ENCODE results near the gene TSR3. TPM values are rescaled to one million over a fixed set of nuclear protein-coding genes. Genes with fewer than 3 reads are reported as not detected.

The TSR3 gene
- total and polyA plus RNA-seq, 2 donors from 2014 or later: 44.8 to 95.4 TPM

DNA sequence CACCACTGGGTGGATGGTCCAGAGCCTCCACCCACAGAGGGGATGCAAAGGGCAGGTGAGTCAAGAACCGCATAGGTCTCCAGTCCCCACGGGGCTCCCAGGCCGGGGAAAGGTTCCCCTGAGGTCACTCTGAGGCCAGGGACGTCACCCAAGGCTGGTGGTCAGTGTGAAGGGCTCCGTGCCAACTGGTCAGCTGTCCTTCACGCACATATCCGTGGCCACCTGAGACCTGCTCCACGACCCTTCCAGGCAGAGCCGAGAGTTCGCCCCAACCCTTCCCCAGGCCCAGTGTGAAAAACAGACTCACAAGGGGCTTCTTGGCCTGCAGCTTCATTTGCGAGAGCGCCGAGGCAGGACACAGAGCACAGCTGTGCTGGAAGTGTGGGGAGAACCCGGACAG, 2.8 kb downstream of the TSR3 start:
- intact Hi-C loops (cut with DNase I): no loop called here
- Histone ChIP-seq H3K27me3 (ENCODE audit: control insufficient read depth, insufficient read depth, low read length) (no peaks in the 10 kb centered on the region), H3K4me1 (ENCODE audit: control insufficient read depth in 2 of 3, insufficient read depth in 2 of 3, low read depth in 1 of 3, low read length in 3 of 3) (peaks cover 0 to 17% (median 2%) of the 10 kb centered on the region in 3 donors), H3K9ac (ENCODE audit: low read length in 3 of 3) (no peak overlapping the region), H3K27ac (ENCODE audit: low read depth in 2 of 2, low read length in 2 of 2) (no peak overlapping the region), H3K36me3 (ENCODE audit: control insufficient read depth in 2 of 3, insufficient read depth in 3 of 3, low read length in 3 of 3) (peaks cover 0 to 8% (median 2%) of the 10 kb centered on the region in 3 donors), H3K9me3 (ENCODE audit: control insufficient read depth in 2 of 3, insufficient read depth in 1 of 3, low read length in 3 of 3) (no peaks in the 10 kb centered on the region), H3K4me3 (ENCODE audit: low read length in 3 of 3) (no peak overlapping the region)
- FAIRE-seq (no peak), DNase-seq (no peak)
- TF ChIP-seq, protein P1, sequence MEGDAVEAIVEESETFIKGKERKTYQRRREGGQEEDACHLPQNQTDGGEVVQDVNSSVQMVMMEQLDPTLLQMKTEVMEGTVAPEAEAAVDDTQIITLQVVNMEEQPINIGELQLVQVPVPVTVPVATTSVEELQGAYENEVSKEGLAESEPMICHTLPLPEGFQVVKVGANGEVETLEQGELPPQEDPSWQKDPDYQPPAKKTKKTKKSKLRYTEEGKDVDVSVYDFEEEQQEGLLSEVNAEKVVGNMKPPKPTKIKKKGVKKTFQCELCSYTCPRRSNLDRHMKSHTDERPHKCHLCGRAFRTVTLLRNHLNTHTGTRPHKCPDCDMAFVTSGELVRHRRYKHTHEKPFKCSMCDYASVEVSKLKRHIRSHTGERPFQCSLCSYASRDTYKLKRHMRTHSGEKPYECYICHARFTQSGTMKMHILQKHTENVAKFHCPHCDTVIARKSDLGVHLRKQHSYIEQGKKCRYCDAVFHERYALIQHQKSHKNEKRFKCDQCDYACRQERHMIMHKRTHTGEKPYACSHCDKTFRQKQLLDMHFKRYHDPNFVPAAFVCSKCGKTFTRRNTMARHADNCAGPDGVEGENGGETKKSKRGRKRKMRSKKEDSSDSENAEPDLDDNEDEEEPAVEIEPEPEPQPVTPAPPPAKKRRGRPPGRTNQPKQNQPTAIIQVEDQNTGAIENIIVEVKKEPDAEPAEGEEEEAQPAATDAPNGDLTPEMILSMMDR (IDR thresholded peaks at IDR 0.05; ENCODE audit: borderline replicate concordance, extremely low read depth, insufficient read depth): no peak

DNA sequence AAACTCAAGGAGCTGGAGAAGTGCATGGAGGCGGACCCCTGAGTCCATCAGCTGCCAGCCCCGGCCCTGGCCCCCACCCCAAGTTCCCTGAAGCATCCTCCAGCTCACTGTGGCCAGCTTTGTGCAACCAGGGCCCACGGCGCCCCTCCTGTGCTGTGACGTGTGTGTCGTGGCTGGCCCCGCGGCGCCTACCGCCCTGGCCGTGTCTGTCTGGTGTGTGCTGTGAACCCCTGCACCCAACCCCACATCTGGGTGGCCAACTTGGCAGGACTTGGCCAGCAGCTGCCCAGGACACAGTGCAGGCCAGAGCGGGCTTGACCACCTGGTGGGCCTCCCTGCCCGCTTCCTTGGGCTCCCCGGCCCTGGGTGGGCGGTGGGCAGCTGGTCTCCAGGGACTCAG, 3.2 kb downstream of the TSR3 start:
- H3K4me1 ChIP-seq (ENCODE audit: control insufficient read depth in 2 of 3, insufficient read depth in 2 of 3, low read depth in 1 of 3, low read length in 3 of 3): peaks cover 0 to 19% (median 2%) of the 10 kb centered on the region in 3 donors
- intact Hi-C loops (cut with DNase I): no loop called here
- H3K27me3 ChIP-seq (ENCODE audit: control insufficient read depth, insufficient read depth, low read length): no peaks in the 10 kb centered on the region
- no peak overlapping the region for H3K4me3 ChIP-seq (ENCODE audit: low read length in 3 of 3)
- TF ChIP-seq, protein P1 (IDR thresholded peaks at IDR 0.05; ENCODE audit: borderline replicate concordance, extremely low read depth, insufficient read depth): no peak
- H3K9me3 ChIP-seq (ENCODE audit: control insufficient read depth in 2 of 3, insufficient read depth in 1 of 3, low read length in 3 of 3): no peaks in the 10 kb centered on the region
- FAIRE-seq (no peak), DNase-seq (no peak)
- no peak overlapping the region for H3K27ac ChIP-seq (ENCODE audit: low read depth in 2 of 2, low read length in 2 of 2)
- no peak overlapping the region for H3K9ac ChIP-seq (ENCODE audit: low read length in 3 of 3)
- peaks cover 0 to 8% (median 2%) of the 10 kb centered on the region in 3 donors for H3K36me3 ChIP-seq (ENCODE audit: control insufficient read depth in 2 of 3, insufficient read depth in 3 of 3, low read length in 3 of 3)

DNA sequence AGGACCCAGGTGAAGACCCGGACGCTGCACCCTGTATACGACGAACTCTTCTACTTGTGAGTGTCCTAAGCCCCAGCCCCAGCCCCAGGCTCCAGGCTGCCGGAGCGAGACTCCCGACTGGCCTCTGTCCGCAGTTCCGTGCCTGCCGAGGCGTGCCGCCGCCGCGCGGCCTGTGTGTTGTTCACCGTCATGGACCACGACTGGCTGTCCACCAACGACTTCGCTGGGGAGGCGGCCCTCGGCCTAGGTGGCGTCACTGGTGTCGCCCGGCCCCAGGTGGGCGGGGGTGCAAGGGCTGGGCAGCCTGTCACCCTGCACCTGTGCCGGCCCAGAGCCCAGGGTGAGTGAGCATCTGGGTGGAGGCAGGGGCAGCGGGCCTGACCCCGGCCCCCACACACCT, 3.7 kb downstream of the TSR3 start:
- no peak overlapping the region for H3K9ac ChIP-seq (ENCODE audit: low read length in 3 of 3)
- peaks cover 0 to 21% (median 2%) of the 10 kb centered on the region in 3 donors for H3K4me1 ChIP-seq (ENCODE audit: control insufficient read depth in 2 of 3, insufficient read depth in 2 of 3, low read depth in 1 of 3, low read length in 3 of 3)
- no peak overlapping the region for H3K27ac ChIP-seq (ENCODE audit: low read depth in 2 of 2, low read length in 2 of 2)
- DNase-seq (no peak), FAIRE-seq (no peak)
- intact Hi-C loops (cut with DNase I): no loop called here
- H3K27me3 ChIP-seq (ENCODE audit: control insufficient read depth, insufficient read depth, low read length): no peaks in the 10 kb centered on the region
- no peak overlapping the region for H3K4me3 ChIP-seq (ENCODE audit: low read length in 3 of 3)
- no peaks in the 10 kb centered on the region for H3K9me3 ChIP-seq (ENCODE audit: control insufficient read depth in 2 of 3, insufficient read depth in 1 of 3, low read length in 3 of 3)
- H3K36me3 ChIP-seq (ENCODE audit: control insufficient read depth in 2 of 3, insufficient read depth in 3 of 3, low read length in 3 of 3): peaks cover 0 to 8% (median 2%) of the 10 kb centered on the region in 3 donors
- TF ChIP-seq, protein P1 (IDR thresholded peaks at IDR 0.05; ENCODE audit: borderline replicate concordance, extremely low read depth, insufficient read depth): no peak

DNA sequence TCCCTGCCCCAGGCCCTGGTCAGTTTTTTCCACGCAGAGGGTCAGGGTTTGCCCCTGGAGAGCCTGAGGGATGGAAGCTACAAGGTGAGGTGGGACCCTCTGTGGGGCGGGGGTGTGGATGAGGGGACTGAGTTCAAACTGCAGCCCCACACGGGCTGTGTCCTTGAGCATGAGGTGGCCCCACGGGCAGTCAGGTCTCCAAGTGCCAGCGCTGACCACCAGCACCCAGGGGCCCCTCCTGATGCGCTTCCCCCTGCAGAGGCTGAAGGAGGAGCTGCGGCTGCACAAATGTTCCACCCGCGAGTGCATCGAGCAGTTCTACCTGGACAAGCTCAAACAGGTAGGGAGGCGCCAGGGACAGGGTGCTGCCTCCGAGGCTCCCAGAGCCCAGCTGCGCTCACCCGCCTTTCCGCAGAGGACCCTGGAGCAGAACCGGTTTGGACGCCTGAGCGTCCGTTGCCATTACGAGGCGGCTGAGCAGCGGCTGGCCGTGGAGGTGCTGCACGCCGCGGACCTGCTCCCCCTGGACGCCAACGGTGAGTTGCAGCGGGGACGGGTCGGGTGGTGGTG, 4.3 kb downstream of the TSR3 start:
- FAIRE-seq (no peak), DNase-seq (no peak)
- H3K36me3 ChIP-seq (ENCODE audit: control insufficient read depth in 2 of 3, insufficient read depth in 3 of 3, low read length in 3 of 3): peaks cover 0 to 8% (median 2%) of the 10 kb centered on the region in 3 donors
- intact Hi-C loops (cut with DNase I): no loop called here
- no peak overlapping the region for H3K4me3 ChIP-seq (ENCODE audit: low read length in 3 of 3)
- H3K27ac ChIP-seq (ENCODE audit: low read depth in 2 of 2, low read length in 2 of 2): no peak overlapping the region
- H3K4me1 ChIP-seq (ENCODE audit: control insufficient read depth in 2 of 3, insufficient read depth in 2 of 3, low read depth in 1 of 3, low read length in 3 of 3): peaks cover 0 to 22% (median 0%) of the 10 kb centered on the region in 3 donors
- no peaks in the 10 kb centered on the region for H3K27me3 ChIP-seq (ENCODE audit: control insufficient read depth, insufficient read depth, low read length)
- H3K9ac ChIP-seq (ENCODE audit: low read length in 3 of 3): no peak overlapping the region
- TF ChIP-seq, protein P1 (IDR thresholded peaks at IDR 0.05; ENCODE audit: borderline replicate concordance, extremely low read depth, insufficient read depth): no peak
- H3K9me3 ChIP-seq (ENCODE audit: control insufficient read depth in 2 of 3, insufficient read depth in 1 of 3, low read length in 3 of 3): no peaks in the 10 kb centered on the region

All from kidney (tissue), 14 donors.